Measurements from ENCODE around the gene ZDHHC18. TPM values are rescaled to one million over a fixed set of nuclear protein-coding genes. Genes with fewer than 3 reads are reported as not detected.
"Not testable (repeated sequence)": the region's sequence is repeated elsewhere in the genome, so short reads cannot be mapped to it uniquely, and the experiment has no call there.

The ZDHHC18 gene
- total RNA-seq, 1 experiment from 2014 or later: 21.3 TPM

DNA sequence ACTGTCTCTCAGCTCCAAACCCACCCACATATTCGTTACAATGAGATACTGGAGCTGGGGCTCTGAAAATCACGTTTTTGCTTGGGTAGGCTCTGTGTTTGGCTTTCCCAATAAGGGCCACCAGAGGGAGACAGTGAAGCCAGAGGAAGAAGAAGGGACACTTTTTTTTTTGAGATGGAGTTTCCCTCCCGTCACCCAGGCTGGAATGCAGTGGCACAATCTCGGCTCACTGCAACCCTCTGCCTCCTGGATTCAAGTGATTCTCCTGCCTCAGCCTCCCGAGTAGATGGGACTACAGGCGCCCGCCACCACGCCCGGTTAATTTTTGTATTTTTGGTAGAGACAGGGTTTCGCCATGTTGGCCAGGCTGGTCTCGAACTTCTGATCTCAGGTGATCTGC is 16.4 kb upstream of the ZDHHC18 start:
- H3K4me1 ChIP-seq; intact Hi-C loops (cut with micrococcal nuclease; ENCODE audit: unreplicated experiment); H3K4me3 ChIP-seq (ENCODE audit: low read depth, low read length); BruUV-seq (replicated peaks); H3K27me3 Mint-ChIP-seq (ENCODE audit: insufficient read depth, unreplicated experiment); H3K4me1 Mint-ChIP-seq (ENCODE audit: low read depth, unreplicated experiment); H3K27ac Mint-ChIP-seq (ENCODE audit: unreplicated experiment); H3K4me3 Mint-ChIP-seq (ENCODE audit: unreplicated experiment); H3K9me3 ChIP-seq; H3K36me3 Mint-ChIP-seq (ENCODE audit: insufficient read depth, unreplicated experiment); H3K36me3 ChIP-seq (ENCODE audit: control insufficient read depth, insufficient read depth, low read length); H3K9me3 Mint-ChIP-seq (ENCODE audit: unreplicated experiment); H3K27me3 ChIP-seq (replicated peaks; ENCODE audit: control insufficient read depth, insufficient read depth, low read length): not testable (repeated sequence)
- CTCF ChIA-PET: interaction anchor here (0.6 to 1.8 kb wide), 5 partner anchors 16 to 585 kb away, joined by 3 to 10 read pairs (median 3); partner anchors contain the start of gene ZDHHC18
- TF ChIP-seq, protein P1, sequence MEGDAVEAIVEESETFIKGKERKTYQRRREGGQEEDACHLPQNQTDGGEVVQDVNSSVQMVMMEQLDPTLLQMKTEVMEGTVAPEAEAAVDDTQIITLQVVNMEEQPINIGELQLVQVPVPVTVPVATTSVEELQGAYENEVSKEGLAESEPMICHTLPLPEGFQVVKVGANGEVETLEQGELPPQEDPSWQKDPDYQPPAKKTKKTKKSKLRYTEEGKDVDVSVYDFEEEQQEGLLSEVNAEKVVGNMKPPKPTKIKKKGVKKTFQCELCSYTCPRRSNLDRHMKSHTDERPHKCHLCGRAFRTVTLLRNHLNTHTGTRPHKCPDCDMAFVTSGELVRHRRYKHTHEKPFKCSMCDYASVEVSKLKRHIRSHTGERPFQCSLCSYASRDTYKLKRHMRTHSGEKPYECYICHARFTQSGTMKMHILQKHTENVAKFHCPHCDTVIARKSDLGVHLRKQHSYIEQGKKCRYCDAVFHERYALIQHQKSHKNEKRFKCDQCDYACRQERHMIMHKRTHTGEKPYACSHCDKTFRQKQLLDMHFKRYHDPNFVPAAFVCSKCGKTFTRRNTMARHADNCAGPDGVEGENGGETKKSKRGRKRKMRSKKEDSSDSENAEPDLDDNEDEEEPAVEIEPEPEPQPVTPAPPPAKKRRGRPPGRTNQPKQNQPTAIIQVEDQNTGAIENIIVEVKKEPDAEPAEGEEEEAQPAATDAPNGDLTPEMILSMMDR (IDR thresholded peaks at IDR 0.05; ENCODE audit: insufficient read depth in 1 of 2, low read depth in 1 of 2, low read length in 1 of 2, severe bottlenecking in 1 of 2, unreplicated experiment in 1 of 2): peak; percentile 63 to 77
- peak; percentile 72 to 73 for DNase-seq
- POLR2A ChIA-PET: interaction anchor here (0.5 to 0.6 kb wide), 2 partner anchors 18 to 58 kb away, joined by 3 to 6 read pairs; no protein-coding TSS in a partner anchor

DNA sequence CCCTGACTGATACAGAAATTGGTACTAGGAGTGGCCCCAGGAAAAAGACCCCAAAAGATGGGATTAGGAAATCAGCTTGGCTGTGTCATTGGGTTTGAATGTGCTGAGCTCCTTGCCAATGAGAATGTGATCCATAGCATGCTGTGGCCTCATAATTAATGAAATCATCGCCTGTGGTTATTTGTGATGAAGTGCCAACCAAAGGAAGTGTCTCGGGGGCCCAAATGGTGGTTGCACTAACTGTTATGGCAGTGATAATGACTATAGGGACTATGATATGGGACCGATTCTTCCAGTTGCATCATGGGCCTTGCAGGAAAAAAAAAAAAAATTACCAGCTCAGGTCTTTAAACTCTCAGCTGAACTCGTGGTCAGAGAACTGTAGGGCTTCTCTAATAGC is 15.4 kb upstream of the ZDHHC18 start:
- intact Hi-C loops (cut with micrococcal nuclease; ENCODE audit: unreplicated experiment): no loop called here
- DNase-seq: no peak
- Histone ChIP-seq H3K27me3 (replicated peaks; ENCODE audit: control insufficient read depth, insufficient read depth, low read length) (no peaks in the 10 kb centered on the region), H3K9me3 (no peaks in the 10 kb centered on the region), H3K4me1 (no peaks in the 10 kb centered on the region), H3K36me3 (ENCODE audit: control insufficient read depth, insufficient read depth, low read length) (no peaks in the 10 kb centered on the region), H3K4me3 (ENCODE audit: low read depth, low read length) (no peak overlapping the region)
- H3K27me3 Mint-ChIP-seq (ENCODE audit: insufficient read depth, unreplicated experiment): no peaks in the 10 kb centered on the region
- no peaks in the 10 kb centered on the region for H3K9me3 Mint-ChIP-seq (ENCODE audit: unreplicated experiment)
- peaks cover 4% of the 10 kb centered on the region for H3K36me3 Mint-ChIP-seq (ENCODE audit: insufficient read depth, unreplicated experiment)
- H3K27ac Mint-ChIP-seq (ENCODE audit: unreplicated experiment): no peak overlapping the region
- ChIA-PET CTCF (interaction anchor here (1.8 kb wide), 1 partner anchor 134 kb away, joined by 10 read pairs; no protein-coding TSS in a partner anchor), POLR2A (no interaction called here)
- BruUV-seq (replicated peaks): no TSS peak
- H3K4me3 Mint-ChIP-seq (ENCODE audit: unreplicated experiment): no peak overlapping the region
- no peaks in the 10 kb centered on the region for H3K4me1 Mint-ChIP-seq (ENCODE audit: low read depth, unreplicated experiment)
- TF ChIP-seq, protein P1 (IDR thresholded peaks at IDR 0.05; ENCODE audit: insufficient read depth in 1 of 2, low read depth in 1 of 2, low read length in 1 of 2, severe bottlenecking in 1 of 2, unreplicated experiment in 1 of 2): no peak

DNA sequence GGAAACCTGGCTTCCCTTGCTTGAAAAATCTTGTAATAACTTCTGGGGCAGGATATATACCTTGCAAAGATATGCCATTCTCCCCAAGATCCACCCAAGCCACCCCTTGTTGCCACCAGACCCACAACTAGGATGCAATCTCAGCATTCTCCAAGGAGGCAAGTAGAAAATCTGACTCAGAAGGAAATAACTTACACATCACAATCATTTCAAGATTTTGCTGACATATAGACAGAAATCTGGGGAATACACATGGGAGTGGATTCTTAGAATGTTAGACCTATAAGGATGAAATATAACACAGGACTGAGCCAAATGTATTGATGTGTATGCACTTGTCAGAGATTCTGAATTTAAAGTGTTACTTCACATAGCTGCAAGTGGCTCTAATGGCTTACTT is 14.8 kb upstream of the ZDHHC18 start:
- no peaks in the 10 kb centered on the region for H3K9me3 ChIP-seq
- Mint-ChIP-seq H3K27me3 (ENCODE audit: insufficient read depth, unreplicated experiment) (no peaks in the 10 kb centered on the region), H3K4me1 (ENCODE audit: low read depth, unreplicated experiment) (no peaks in the 10 kb centered on the region), H3K9me3 (ENCODE audit: unreplicated experiment) (no peaks in the 10 kb centered on the region), H3K4me3 (ENCODE audit: unreplicated experiment) (no peak overlapping the region), H3K27ac (ENCODE audit: unreplicated experiment) (no peak overlapping the region), H3K36me3 (ENCODE audit: insufficient read depth, unreplicated experiment) (peaks cover 5% of the 10 kb centered on the region)
- no peak overlapping the region for H3K4me3 ChIP-seq (ENCODE audit: low read depth, low read length)
- POLR2A ChIA-PET: no interaction called here
- no peaks in the 10 kb centered on the region for H3K36me3 ChIP-seq (ENCODE audit: control insufficient read depth, insufficient read depth, low read length)
- CTCF ChIA-PET: interaction anchor here (1.8 kb wide), 1 partner anchor 134 kb away, joined by 10 read pairs; no protein-coding TSS in a partner anchor
- intact Hi-C loops (cut with micrococcal nuclease; ENCODE audit: unreplicated experiment): no loop called here
- BruUV-seq (replicated peaks): no TSS peak
- no peak for DNase-seq
- H3K27me3 ChIP-seq (replicated peaks; ENCODE audit: control insufficient read depth, insufficient read depth, low read length): no peaks in the 10 kb centered on the region
- H3K4me1 ChIP-seq: no peaks in the 10 kb centered on the region
- TF ChIP-seq, protein P1 (IDR thresholded peaks at IDR 0.05; ENCODE audit: insufficient read depth in 1 of 2, low read depth in 1 of 2, low read length in 1 of 2, severe bottlenecking in 1 of 2, unreplicated experiment in 1 of 2): no peak
